Fibroblast of skin of scalp (primary cell): Measurements from ENCODE around the gene BCAS2. TPM values are rescaled to one million over a fixed set of nuclear protein-coding genes. Genes with fewer than 3 reads are reported as not detected.
"Not testable (repeated sequence)": the region's sequence is repeated elsewhere in the genome, so short reads cannot be mapped to it uniquely, and the experiment has no call there.

Experiments used
- DNase-seq: peaks from one replicate; pipeline ENCODE4 v3.0.0-alpha.2; 2013
- polyA plus RNA-seq, 2 experiments: library from polyadenylated mRNA; unstranded; fragments of 120-200 nt; gene quantifications; one replicate each; pipeline ENCODE4 v1.2.1, GENCODE V29; 2013; ENCODE audit not compliant: insufficient read length in 2 of 2

BCAS2 gene
- polyA plus RNA-seq (2013, experiment 1 of 2; ENCODE audit: insufficient read length), result 42.1 TPM
- 43.8 TPM for polyA plus RNA-seq (2013, experiment 2 of 2; ENCODE audit: insufficient read length)

GRCh38 chr1:114581335-114582287 lies at the start of gene BCAS2:
BCAS2 (minus strand) TSS chr1:114581615; CDS start chr1:114581591, 24 bp downstream.
- DNase-seq, result peak; percentile 99

- DNase-seq, result peak; percentile 47
These were observed 45.7 kb upstream of the BCAS2 start for GRCh38 chr1:114627107-114627506.

- no peak for DNase-seq
These were observed 41.9 kb upstream of the BCAS2 start for GRCh38 chr1:114623364-114623763.

- DNase-seq, result no peak
These were observed 39.0 kb upstream of the BCAS2 start for GRCh38 chr1:114620419-114620818.

GRCh38 chr1:114618606-114619005 lies 37.2 kb upstream of the BCAS2 start:
- DNase-seq, result no peak

GRCh38 chr1:114610546-114611245 lies 29.3 kb upstream of the BCAS2 start:
- DNase-seq, result peak; percentile 30

GRCh38 chr1:114609826-114610225 lies 28.4 kb upstream of the BCAS2 start:
- DNase-seq, result no peak

- no peak for DNase-seq
These were observed 27.6 kb upstream of the BCAS2 start for GRCh38 chr1:114609026-114609425.

- DNase-seq, result no peak
These were observed 25.8 kb upstream of the BCAS2 start for GRCh38 chr1:114607223-114607622.

- DNase-seq, result peak; percentile 17
These were observed 16.5 kb upstream of the BCAS2 start for GRCh38 chr1:114597949-114598348.

- no peak for DNase-seq
These were observed 14.2 kb upstream of the BCAS2 start for GRCh38 chr1:114595602-114596001.

- no peak for DNase-seq
These were observed 12.6 kb upstream of the BCAS2 start for GRCh38 chr1:114594046-114594445.

GRCh38 chr1:114589122-114589521 lies 7.7 kb upstream of the BCAS2 start:
- DNase-seq, result no peak

- no peak for DNase-seq
These were observed 6.8 kb upstream of the BCAS2 start for GRCh38 chr1:114588196-114588689.

GRCh38 chr1:114587203-114587991 lies 6.0 kb upstream of the BCAS2 start:
- no peak for DNase-seq

GRCh38 chr1:114586513-114587047 lies 5.2 kb upstream of the BCAS2 start:
- peak; percentile 46 for DNase-seq

GRCh38 chr1:114585231-114585630 lies 3.8 kb upstream of the BCAS2 start:
- DNase-seq, result peak; percentile 88

- no peak for DNase-seq
These were observed 7.0 kb downstream of the BCAS2 start for GRCh38 chr1:114574365-114574764.

- DNase-seq, result no peak
These were observed 17.3 kb downstream of the BCAS2 start for GRCh38 chr1:114564141-114564540.

- not testable (repeated sequence) for DNase-seq
These were observed 18.4 kb downstream of the BCAS2 start for GRCh38 chr1:114562978-114563510.

- DNase-seq, result no peak
These were observed 20.1 kb downstream of the BCAS2 start for GRCh38 chr1:114561333-114561732.

GRCh38 chr1:114559356-114559755 lies 22.1 kb downstream of the BCAS2 start:
- DNase-seq, result no peak
